GM12801 (cell line): Measurements from ENCODE around the gene ACLY.

Experiments used
- CTCF ChIP-seq: IDR thresholded peaks from one replicate; pipeline ENCODE4 v1.5.1; 2011; ENCODE audit warnings: control low read depth; ENCODE audit not compliant: insufficient read length; ENCODE audit errors: extremely low read depth

Gene ACLY

GRCh38 chr17:41822216-41823140 lies 96.3 kb downstream of the ACLY start:
- no peak for TF ChIP-seq CTCF

- no peak for TF ChIP-seq CTCF
Measured at GRCh38 chr17:41821776-41822175, 97.0 kb downstream of the ACLY start.

- no peak for TF ChIP-seq CTCF
Measured at GRCh38 chr17:41818024-41818423, 100.7 kb downstream of the ACLY start.
